Heart left ventricle (tissue), 13 donors: ENCODE results near the gene WDPCP.

Experiments
- POLR2A ChIP-seq, 2 donors: fragments of 450-650 bp; IDR thresholded peaks; one replicate each; pipeline ENCODE4 v1.6.1; 2017; ENCODE audit warnings: antibody characterized with exemption in 2 of 2, mild to moderate bottlenecking in 2 of 2, moderate library complexity in 2 of 2
- TF ChIP-seq, protein P1 (sequence below), 12 donors: fragments of 200-600 bp; sonication (generic) in 4 of 12; IDR thresholded peaks; one replicate each; pipeline versions ENCODE4 v1.5.0 to v1.8.0; 2018 to 2022; ENCODE audit warnings: antibody characterized with exemption in 12 of 12, mild to moderate bottlenecking in 5 of 12
- donor health status: ischemic (EF 13 %, LVEDD 7.1; RV severe dilation, severe dysfunction).
- donor health status: DM: no; HTN: yes; CAD: no.
- donor health status: DM: no; HTN: no; CAD: no.
- donor health status: ischemic (EF 25% LVEDD 6.9; RV normal size, moderate dysfunction).
- donor health status: ischemic (EF 25% LVEDD 5.7; RV mildly dilated, moderate dysfunction).
- donor health status: ischemic (EF 35%, LVEDD 5.7; RV mildly dilated, moderate dysfunction).
- donor health status: nonischemic (EF 11% LVEDD 7.7; RV severe dilation, severe dysfunction).
- donor health status: DM: yes; HTN: yes; CAD: no.
- donor health status: PGD.
- donor health status: ischemic (EF 29% LVEDD 5.4; RV normal size, mild dysfunction).
- donor health status: nonischemic (EF 23%, LVEDD 6.1; RV moderate dilation, normal function).

DNA sequence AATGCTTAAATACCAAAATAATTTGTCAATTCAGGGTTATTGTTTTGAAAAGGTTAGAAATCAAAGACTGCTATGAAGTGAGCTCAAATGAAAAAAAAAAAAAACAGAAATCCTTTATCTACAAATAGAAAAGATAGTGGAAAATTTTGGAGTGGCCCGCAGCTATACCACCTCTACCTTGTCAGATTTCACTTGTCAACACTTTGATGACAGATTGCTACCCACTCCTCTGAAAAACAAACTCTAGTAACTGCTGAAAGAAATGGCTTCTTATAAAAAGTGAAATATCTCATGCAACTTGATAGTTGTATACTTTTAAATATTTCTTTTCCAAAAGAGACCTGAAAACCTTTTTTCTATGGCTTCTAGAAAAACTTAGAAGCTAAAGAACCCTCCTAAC, 84.5 kb downstream of the WDPCP start:
- TF ChIP-seq, protein P1, sequence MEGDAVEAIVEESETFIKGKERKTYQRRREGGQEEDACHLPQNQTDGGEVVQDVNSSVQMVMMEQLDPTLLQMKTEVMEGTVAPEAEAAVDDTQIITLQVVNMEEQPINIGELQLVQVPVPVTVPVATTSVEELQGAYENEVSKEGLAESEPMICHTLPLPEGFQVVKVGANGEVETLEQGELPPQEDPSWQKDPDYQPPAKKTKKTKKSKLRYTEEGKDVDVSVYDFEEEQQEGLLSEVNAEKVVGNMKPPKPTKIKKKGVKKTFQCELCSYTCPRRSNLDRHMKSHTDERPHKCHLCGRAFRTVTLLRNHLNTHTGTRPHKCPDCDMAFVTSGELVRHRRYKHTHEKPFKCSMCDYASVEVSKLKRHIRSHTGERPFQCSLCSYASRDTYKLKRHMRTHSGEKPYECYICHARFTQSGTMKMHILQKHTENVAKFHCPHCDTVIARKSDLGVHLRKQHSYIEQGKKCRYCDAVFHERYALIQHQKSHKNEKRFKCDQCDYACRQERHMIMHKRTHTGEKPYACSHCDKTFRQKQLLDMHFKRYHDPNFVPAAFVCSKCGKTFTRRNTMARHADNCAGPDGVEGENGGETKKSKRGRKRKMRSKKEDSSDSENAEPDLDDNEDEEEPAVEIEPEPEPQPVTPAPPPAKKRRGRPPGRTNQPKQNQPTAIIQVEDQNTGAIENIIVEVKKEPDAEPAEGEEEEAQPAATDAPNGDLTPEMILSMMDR (IDR thresholded peaks at IDR 0.05) = no peak
- no peak for TF ChIP-seq POLR2A (IDR thresholded peaks at IDR 0.05)
